GM19372 (cell line): ENCODE data around the gene CYP39A1.

Experiments used
- ATAC-seq: cut with Tn5 transposase; IDR thresholded peaks from one replicate; pipeline ENCODE4 v1.9.1; 2021; ENCODE audit warnings: mild to moderate bottlenecking, low read depth, moderate library complexity; ENCODE audit not compliant: unreplicated experiment

Gene CYP39A1

GRCh38 chr6:46652603-46653438 lies at the start of gene CYP39A1, which contains the start of gene SLC25A27:
Gene CYP39A1, minus strand, starts transcription at chr6:46652818. Its CDS starts 236 bp downstream, at chr6:46652582.
Gene SLC25A27, plus strand, starts transcription at chr6:46652975. Its CDS starts 218 bp downstream, at chr6:46653193.
- peak; percentile 100 for ATAC-seq

GRCh38 chr6:46699970-46700369 lies 47.4 kb upstream of the CYP39A1 start:
- no peak for ATAC-seq

- ATAC-seq: no peak
These were observed 38.4 kb upstream of the CYP39A1 start for GRCh38 chr6:46690911-46691451.

GRCh38 chr6:46690141-46690755 lies 37.6 kb upstream of the CYP39A1 start:
- ATAC-seq: no peak

GRCh38 chr6:46689657-46690056 lies 37.0 kb upstream of the CYP39A1 start:
- ATAC-seq: no peak

GRCh38 chr6:46688966-46689335 lies 36.3 kb upstream of the CYP39A1 start:
- no peak for ATAC-seq

- ATAC-seq: no peak
These were observed 35.7 kb upstream of the CYP39A1 start for GRCh38 chr6:46688117-46688965.

GRCh38 chr6:46687619-46688097 lies 35.0 kb upstream of the CYP39A1 start, which contains the start of gene TDRD6:
Gene TDRD6, plus strand, starts transcription at chr6:46687885. Its CDS starts 244 bp downstream, at chr6:46688129.
- no peak for ATAC-seq

GRCh38 chr6:46684771-46685170 lies 32.2 kb upstream of the CYP39A1 start:
- no peak for ATAC-seq

GRCh38 chr6:46677314-46677654 lies 24.7 kb upstream of the CYP39A1 start:
- ATAC-seq: no peak

- ATAC-seq: no peak
These were observed 24.1 kb upstream of the CYP39A1 start for GRCh38 chr6:46676604-46677313.

- ATAC-seq: no peak
These were observed 21.8 kb upstream of the CYP39A1 start for GRCh38 chr6:46674410-46674809.

- no peak for ATAC-seq
These were observed 14.8 kb upstream of the CYP39A1 start for GRCh38 chr6:46667377-46667776.

- no peak for ATAC-seq
These were observed 8.9 kb upstream of the CYP39A1 start for GRCh38 chr6:46661483-46661882.

GRCh38 chr6:46657642-46658041 lies 5.0 kb upstream of the CYP39A1 start:
- no peak for ATAC-seq

- ATAC-seq: no peak
These were observed 3.2 kb upstream of the CYP39A1 start for GRCh38 chr6:46655803-46656202.

- ATAC-seq: no peak
These were observed 999 bp upstream of the CYP39A1 start for GRCh38 chr6:46653439-46654195.

- no peak for ATAC-seq
These were observed 401 bp downstream of the CYP39A1 start for GRCh38 chr6:46652232-46652602.

- no peak for ATAC-seq
These were observed 802 bp downstream of the CYP39A1 start for GRCh38 chr6:46651816-46652215.
